ENCODE measurements around the gene CD163L1.

DNA sequence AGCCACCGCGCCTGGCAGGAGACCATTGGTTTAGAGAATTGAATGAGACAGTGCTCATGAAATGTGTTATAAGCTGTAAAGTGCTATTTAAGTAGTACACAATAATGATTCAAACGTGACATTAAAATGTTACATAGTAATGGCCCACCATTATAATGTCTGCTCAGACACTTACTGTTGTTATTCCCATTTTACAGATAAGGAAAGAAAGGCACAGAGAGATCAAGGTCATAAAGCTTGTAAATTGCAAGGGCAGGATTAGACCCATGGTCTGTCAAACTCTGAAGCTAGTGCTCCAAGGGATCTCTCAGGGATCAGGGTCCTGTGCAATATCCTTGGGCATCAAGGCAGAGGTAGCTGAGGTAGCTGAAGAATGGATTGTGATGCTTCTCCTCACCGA, 133.9 kb downstream of the CD163L1 start:
- TF ChIP-seq, protein P1, sequence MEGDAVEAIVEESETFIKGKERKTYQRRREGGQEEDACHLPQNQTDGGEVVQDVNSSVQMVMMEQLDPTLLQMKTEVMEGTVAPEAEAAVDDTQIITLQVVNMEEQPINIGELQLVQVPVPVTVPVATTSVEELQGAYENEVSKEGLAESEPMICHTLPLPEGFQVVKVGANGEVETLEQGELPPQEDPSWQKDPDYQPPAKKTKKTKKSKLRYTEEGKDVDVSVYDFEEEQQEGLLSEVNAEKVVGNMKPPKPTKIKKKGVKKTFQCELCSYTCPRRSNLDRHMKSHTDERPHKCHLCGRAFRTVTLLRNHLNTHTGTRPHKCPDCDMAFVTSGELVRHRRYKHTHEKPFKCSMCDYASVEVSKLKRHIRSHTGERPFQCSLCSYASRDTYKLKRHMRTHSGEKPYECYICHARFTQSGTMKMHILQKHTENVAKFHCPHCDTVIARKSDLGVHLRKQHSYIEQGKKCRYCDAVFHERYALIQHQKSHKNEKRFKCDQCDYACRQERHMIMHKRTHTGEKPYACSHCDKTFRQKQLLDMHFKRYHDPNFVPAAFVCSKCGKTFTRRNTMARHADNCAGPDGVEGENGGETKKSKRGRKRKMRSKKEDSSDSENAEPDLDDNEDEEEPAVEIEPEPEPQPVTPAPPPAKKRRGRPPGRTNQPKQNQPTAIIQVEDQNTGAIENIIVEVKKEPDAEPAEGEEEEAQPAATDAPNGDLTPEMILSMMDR (IDR thresholded peaks at IDR 0.05), result no peak
- no peak for TF ChIP-seq POLR2A (IDR thresholded peaks at IDR 0.05)
